HepG2 (cell line): ENCODE data around the gene KRTAP10-8. TPM values are rescaled to one million over a fixed set of nuclear protein-coding genes. Genes with fewer than 3 reads are reported as not detected.
A peak's percentile ranks its signal among the peaks of the same experiment; 100 is the strongest.

ENCODE experiments used
- ATAC-seq: fragments of 200-7000 bp; cut with Tn5 transposase; 3 replicates; pipeline ENCODE4 v1.9.1; 2020; ENCODE audit warnings: mild to moderate bottlenecking, moderate library complexity
- BruUV-seq: library from RNA; stranded (reverse); fragments of 400-500 nt; replicated peaks from 2 replicates; lab custom pipeline; 2021; lab: Mats Ljungman, UMichigan
- CTCF ChIA-PET: fragments of 300-600 bp; formaldehyde crosslinking; extraction: SDS; loops from one replicate; lab custom pipeline; 2021; ENCODE audit warnings: low total read pairs, inconsistent platforms, low intra/inter-chr PET ratio; lab: Yijun Ruan, JAX
- POLR2A ChIA-PET: fragments of 350-600 bp; sonication (Branson Sonifier 250); formaldehyde crosslinking; loops from one replicate; lab custom pipeline; 2020; ENCODE audit warnings: antibody characterized with exemption, inconsistent platforms; lab: Yijun Ruan, JAX
- DNase-seq: peaks from one replicate; pipeline ENCODE4 v3.0.0-alpha.2; 2015; ENCODE audit warnings: low spot score
- FAIRE-seq: peaks from 3 replicates; lab custom pipeline; 2011; peaks lifted over from hg19 to GRCh38; lab: Jason Lieb, UNC
- H2AFZ ChIP-seq: one replicate; pipeline ENCODE4 v1.6.1; 2011; ENCODE audit warnings: low read length, inconsistent platforms
- H3K27ac ChIP-seq: fragments of 300-600 bp; 3 replicates; pipeline ENCODE4 v1.8.0; 2011; ENCODE audit warnings: mixed run types, mild to moderate bottlenecking, mixed read lengths, low read length, inconsistent platforms; ENCODE audit not compliant: insufficient read depth; ENCODE audit errors: extremely low read length
- H3K27me3 ChIP-seq, 2 experiments: fragments of 200-600 bp in 1 of 2; 2 replicates in 1 of 2; 3 replicates in 1 of 2; pipeline versions ENCODE4 v1.6.0 to v1.8.0; 2011; ENCODE audit warnings: low read length in 2 of 2, mild to moderate bottlenecking in 2 of 2, moderate library complexity in 2 of 2, inconsistent platforms in 1 of 2; ENCODE audit not compliant: insufficient read depth in 2 of 2, control insufficient read depth in 1 of 2
- H3K36me3 ChIP-seq, 2 experiments: fragments of 200-600 bp in 1 of 2; replicated peaks in 1 of 2; 2 replicates in 1 of 2; 3 replicates in 1 of 2; pipeline versions ENCODE4 v1.5.1 to v1.8.0; 2011; ENCODE audit warnings: low read length in 2 of 2, inconsistent platforms in 1 of 2; ENCODE audit not compliant: insufficient read depth in 2 of 2, control insufficient read depth in 1 of 2
- H3K4me1 ChIP-seq: 2 replicates; pipeline ENCODE4 v1.5.1; 2012; ENCODE audit warnings: low read length, inconsistent platforms; ENCODE audit not compliant: insufficient read depth
- H3K4me2 ChIP-seq: 2 replicates; pipeline ENCODE4 v1.6.0; 2011; ENCODE audit warnings: low read depth, low read length, inconsistent platforms
- H3K4me3 ChIP-seq, 3 experiments: fragments of 200-600 bp in 1 of 3; sonication (generic), shearing (Covaris generic) in 1 of 3; replicated peaks in 1 of 3; 2 replicates each; pipeline ENCODE4 v1.5.1; 2011 to 2016; ENCODE audit warnings: low read length in 3 of 3, inconsistent platforms in 2 of 3, low read depth in 2 of 3, mild to moderate bottlenecking in 2 of 3, control low read depth in 1 of 3, mixed read lengths in 1 of 3; ENCODE audit not compliant: insufficient read depth in 1 of 3
- H3K79me2 ChIP-seq: one replicate; pipeline ENCODE4 v1.6.1; 2011; ENCODE audit warnings: low read length, inconsistent platforms; ENCODE audit not compliant: insufficient read depth
- H3K9ac ChIP-seq: 2 replicates; pipeline ENCODE4 v1.6.0; 2011; ENCODE audit warnings: mild to moderate bottlenecking, low read depth, low read length, inconsistent platforms; ENCODE audit not compliant: insufficient read depth
- H3K9me3 ChIP-seq: 2 replicates; pipeline ENCODE4 v1.5.1; 2012; ENCODE audit warnings: mild to moderate bottlenecking, low read length
- H4K20me1 ChIP-seq: 2 replicates; pipeline ENCODE4 v1.6.0; 2011; ENCODE audit warnings: inconsistent platforms, mild to moderate bottlenecking, low read length, moderate library complexity; ENCODE audit not compliant: insufficient read depth
- SMAD9 ChIP-seq: sonication (generic); formaldehyde crosslinking; IDR thresholded peaks from 2 replicates; pipeline ENCODE4 v1.5.1; 2020; ENCODE audit warnings: mild to moderate bottlenecking, missing genetic modification reagents
- ZNF317 ChIP-seq: sonication (generic); formaldehyde crosslinking; IDR thresholded peaks from 2 replicates; pipeline ENCODE4 v1.5.0; 2020; ENCODE audit warnings: mild to moderate bottlenecking, missing genetic modification reagents
- ZNF703 ChIP-seq: sonication (generic); formaldehyde crosslinking; IDR thresholded peaks from 2 replicates; pipeline ENCODE4 v1.5.1; 2020; ENCODE audit warnings: missing genetic modification reagents, mild to moderate bottlenecking, moderate library complexity, borderline replicate concordance
- WGBS: methylation state at CpG from one replicate; pipeline ENCODE4 v1.1.6; 2017; ENCODE audit warnings: low lambda C conversion rate; 5-methylcytosine and 5-hydroxymethylcytosine counted together
- in situ Hi-C: cut with HindIII; loops from 2 replicates; pipeline ENCODE4 v1.10.0; 2017; ENCODE audit warnings: low pct_unique_long_range_greater_than_20kb; ENCODE audit not compliant: extremely low pct_ligation_motif_present
- intact Hi-C: fragments of 100-400 bp; cut with micrococcal nuclease; formaldehyde crosslinking; loops from one replicate; pipeline ENCODE4 v1.10.0; 2022; ENCODE audit not compliant: unreplicated experiment
- polyA plus RNA-seq, 8 experiments: library from polyadenylated mRNA; depleted of rRNA in 3 of 8; stranded (reverse) in 7 of 8; unstranded in 1 of 8; fragments of >200 nt; fragmentation: Illumina TruSeq in 4 of 8; extraction: Trizol in 4 of 8; gene quantifications; 2 replicates each; pipeline versions ENCODE4 v1.2.1 to v1.2.3, GENCODE V29; 2011 to 2016; ENCODE audit warnings: low read depth in 4 of 8, missing spikeins in 1 of 8, mixed read lengths in 1 of 8; ENCODE audit not compliant: insufficient read depth in 1 of 8
- total RNA-seq, 5 experiments: library from RNA; depleted of rRNA; stranded (reverse); fragments of >200 nt; fragmentation: Illumina TruSeq; extraction: Trizol; gene quantifications; 2 replicates each; pipeline ENCODE4 v1.2.3, GENCODE V29; 2016; ENCODE audit warnings: low read depth in 1 of 5
- TF ChIP-seq, protein P1 (sequence below): sonication (generic); formaldehyde crosslinking; IDR thresholded peaks from 2 replicates; pipeline ENCODE4 v1.4.0; 2020; ENCODE audit warnings: low read depth, mild to moderate bottlenecking, missing genetic modification reagents

Gene KRTAP10-8
- total and polyA plus RNA-seq, 2 of the 13 experiments (the other 11 are each of a cell fraction or from before 2014, with no cell fraction given), result not detected

DNA sequence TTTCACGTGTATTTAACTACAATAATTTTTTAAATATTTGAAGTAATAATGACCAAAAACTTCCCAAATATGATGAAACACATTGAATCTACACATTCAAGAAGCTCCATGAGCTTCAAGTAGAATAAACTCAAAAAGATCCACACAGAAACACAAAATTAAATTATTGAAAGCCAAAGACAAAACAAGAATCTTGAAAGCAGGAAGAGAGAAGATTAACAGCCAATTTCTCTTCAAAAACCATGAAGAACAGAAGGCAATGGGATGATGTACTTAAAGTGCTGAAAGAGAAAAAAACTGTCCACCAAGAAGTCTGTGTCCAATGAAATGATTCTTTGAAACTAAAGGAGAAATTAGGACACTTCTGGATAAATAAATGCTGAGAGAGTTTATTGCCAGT, 20.2 kb downstream of the KRTAP10-8 start:
- 40% methylated on average over 1 of the region's 1 CpG for WGBS
- ChIA-PET CTCF (no interaction called here), POLR2A (no interaction called here)
- intact Hi-C loops, result loop anchor here (10.0 kb wide), 1 partner anchor 63 kb away; the partner anchor contains the start of gene KRTAP10-12
- no peak overlapping the region for H3K4me3 ChIP-seq
- no peak overlapping the region for H2AFZ ChIP-seq
- in situ Hi-C loops, result no loop called here
- no peaks in the 10 kb centered on the region for H3K4me1 ChIP-seq
- FAIRE-seq (no peak), DNase-seq (no peak), ATAC-seq (no peak)
- peaks cover 0 to 3% of the 10 kb centered on the region in 2 experiments; a peak in 1 of 5 replicates for H3K27me3 ChIP-seq
- TF ChIP-seq SMAD9 (CRISPR knock-in tag) (no peak), ZNF317 (CRISPR knock-in tag) (peak; percentile 98)
- no TSS peak for BruUV-seq
- no peaks in the 10 kb centered on the region for H3K36me3 ChIP-seq
- H3K4me2 ChIP-seq, result no peak overlapping the region
- no peak overlapping the region for H3K27ac ChIP-seq
- H3K9me3 ChIP-seq, result peaks cover 16% of the 10 kb centered on the region; the same call in 1 of the 2 replicates
- no peaks in the 10 kb centered on the region for H4K20me1 ChIP-seq
- H3K9ac ChIP-seq, result no peak overlapping the region
- H3K79me2 ChIP-seq, result no peaks in the 10 kb centered on the region

DNA sequence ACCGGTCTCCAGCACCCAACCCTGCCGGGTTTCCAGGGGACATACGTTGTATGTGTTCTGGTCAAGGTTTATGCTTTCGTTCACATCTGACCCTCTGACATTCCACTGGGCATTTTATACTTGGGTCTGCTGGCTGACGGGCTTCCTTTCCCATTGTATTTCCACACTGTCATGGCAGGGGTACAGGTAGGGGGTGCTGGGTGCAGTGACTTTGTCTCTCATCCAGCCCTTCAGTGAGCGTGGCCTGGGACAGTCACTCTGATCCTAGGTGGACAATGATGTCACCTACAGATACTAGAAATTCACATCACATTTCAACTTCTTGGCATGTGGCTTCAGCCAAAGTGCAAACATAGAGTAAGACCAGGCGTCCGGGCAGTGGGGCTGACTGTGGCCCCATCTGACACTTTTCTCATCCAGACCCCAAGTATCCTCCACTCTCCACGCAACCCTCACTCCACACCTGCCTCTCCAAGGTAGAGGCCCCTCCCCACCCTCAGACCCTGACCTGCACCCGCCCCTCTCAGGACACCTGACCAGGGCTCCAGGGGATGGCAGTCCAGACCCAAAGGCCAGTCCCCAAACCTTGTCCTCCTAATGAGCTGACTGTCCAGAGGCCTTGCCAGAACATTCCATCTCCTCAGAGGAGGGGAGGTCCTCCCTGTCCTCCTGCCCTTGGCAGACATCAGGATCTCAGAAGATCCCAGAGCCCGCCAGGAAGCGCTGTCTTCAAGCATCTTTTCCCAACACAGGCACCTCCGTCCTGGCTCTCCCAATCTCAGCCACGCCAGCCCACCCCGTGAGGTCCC, 24.5 kb downstream of the KRTAP10-8 start:
- no peak for ATAC-seq
- Histone ChIP-seq H3K79me2 (no peaks in the 10 kb centered on the region), H3K9ac (no peak overlapping the region), H3K27me3 (peaks cover 1 to 6% of the 10 kb centered on the region in 2 experiments; a peak in 2 of 5 replicates), H3K27ac (no peak overlapping the region), H3K9me3 (peaks cover 11% of the 10 kb centered on the region; the same call in 1 of the 2 replicates), H3K36me3 (no peaks in the 10 kb centered on the region), H2AFZ (no peak overlapping the region), H3K4me2 (no peak overlapping the region), H4K20me1 (no peaks in the 10 kb centered on the region), H3K4me3 (no peak overlapping the region), H3K4me1 (no peaks in the 10 kb centered on the region)
- 58% methylated on average over 15 of the region's 15 CpGs for WGBS
- no peak for TF ChIP-seq ZNF703
- TF ChIP-seq, protein P1, sequence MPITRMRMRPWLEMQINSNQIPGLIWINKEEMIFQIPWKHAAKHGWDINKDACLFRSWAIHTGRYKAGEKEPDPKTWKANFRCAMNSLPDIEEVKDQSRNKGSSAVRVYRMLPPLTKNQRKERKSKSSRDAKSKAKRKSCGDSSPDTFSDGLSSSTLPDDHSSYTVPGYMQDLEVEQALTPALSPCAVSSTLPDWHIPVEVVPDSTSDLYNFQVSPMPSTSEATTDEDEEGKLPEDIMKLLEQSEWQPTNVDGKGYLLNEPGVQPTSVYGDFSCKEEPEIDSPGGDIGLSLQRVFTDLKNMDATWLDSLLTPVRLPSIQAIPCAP (CRISPR knock-in tag), result no peak
- ChIA-PET CTCF (no interaction called here), POLR2A (no interaction called here)
- FAIRE-seq, result no peak
- no peak for DNase-seq
- in situ Hi-C loops (no loop called here), intact Hi-C loops (loop anchor here (10.0 kb wide), 1 partner anchor 58 kb away; the partner anchor contains the start of gene KRTAP10-12)
- BruUV-seq, result no TSS peak
